Stimulated activated naive B cell treated with anti-CD40 and anti-IgM and Interleukin-4, amounts not matched to agents 10 μg/mL and 1 μg/mL and 100 μg/mL, for 72 hours (primary cell): Measurements from ENCODE around the gene COPS8.
A peak's percentile ranks its signal among the peaks of the same experiment; 100 is the strongest.

Experiments used
- ATAC-seq, 2 donors: fragments of 150-1000 bp; cut with Tn5 transposase; replicated peaks; 2 replicates each; pipeline ENCODE4 v1.10.0; 2021; ENCODE audit warnings: moderate library complexity in 1 of 2
- DNase-seq: peaks from one replicate; pipeline ENCODE4 v3.0.0; 2021
- H3K27ac Mint-ChIP-seq: one replicate; pipeline ENCODE4 v1.8.0; 2022; ENCODE audit warnings: mild to moderate bottlenecking, mixed read lengths
- H3K27me3 Mint-ChIP-seq, 2 donors: one replicate each; pipeline ENCODE4 v1.8.0; 2022; ENCODE audit warnings: mixed read lengths in 2 of 2
- H3K36me3 Mint-ChIP-seq, 2 donors: one replicate each; pipeline ENCODE4 v1.8.0; 2022; ENCODE audit warnings: mixed read lengths in 2 of 2, mild to moderate bottlenecking in 1 of 2
- H3K4me1 Mint-ChIP-seq, 2 donors: one replicate each; pipeline ENCODE4 v1.8.0; 2022; ENCODE audit warnings: mixed read lengths in 2 of 2, mild to moderate bottlenecking in 1 of 2
- H3K4me3 Mint-ChIP-seq, 2 donors: one replicate each; pipeline ENCODE4 v1.8.0; 2022; ENCODE audit warnings: mild to moderate bottlenecking in 2 of 2, mixed read lengths in 2 of 2, moderate library complexity in 1 of 2
- H3K9me3 Mint-ChIP-seq, 2 donors: one replicate each; pipeline ENCODE4 v1.8.0; 2022; ENCODE audit warnings: mixed read lengths in 2 of 2, mild to moderate bottlenecking in 1 of 2

The COPS8 gene

DNA sequence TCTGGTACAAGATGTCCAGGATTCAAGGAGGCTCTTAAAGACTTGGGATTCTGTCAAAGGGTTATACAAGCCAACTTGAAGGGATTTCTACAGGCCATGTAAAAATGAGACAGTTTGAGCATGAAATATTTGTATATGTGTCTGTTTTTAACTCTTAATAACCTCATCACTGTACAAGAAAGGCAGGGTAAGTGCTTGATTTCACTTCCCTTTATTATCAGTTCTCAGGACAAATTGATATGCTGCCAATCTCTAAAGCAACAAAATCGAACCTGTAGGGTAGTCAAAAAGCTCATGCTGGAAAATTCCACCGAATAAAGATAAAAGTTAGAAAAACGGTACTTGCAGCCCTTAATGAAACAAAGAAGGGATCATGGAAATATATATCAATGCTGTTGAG is 14.1 kb downstream of the COPS8 start:
- ATAC-seq (no peak), DNase-seq (no peak)
- Mint-ChIP-seq H3K4me3 (no peak overlapping the region), H3K4me1 (peaks cover 0 to 2% of the 10 kb centered on the region in 2 donors), H3K27ac (no peak overlapping the region), H3K9me3 (no peaks in the 10 kb centered on the region), H3K27me3 (no peaks in the 10 kb centered on the region), H3K36me3 (peaks cover 30 to 65% of the 10 kb centered on the region in 2 donors)

- Mint-ChIP-seq H3K27me3 (no peaks in the 10 kb centered on the region), H3K27ac (no peak overlapping the region), H3K9me3 (no peaks in the 10 kb centered on the region), H3K4me1 (peaks cover 0 to under 1% of the 10 kb centered on the region in 2 donors), H3K36me3 (peaks cover 39 to 67% of the 10 kb centered on the region in 2 donors), H3K4me3 (no peak overlapping the region)
- no peak for DNase-seq
- ATAC-seq = no peak
Observed at GRCh38 chr2:237101118-237101979, 15.7 kb downstream of the COPS8 start.

DNA sequence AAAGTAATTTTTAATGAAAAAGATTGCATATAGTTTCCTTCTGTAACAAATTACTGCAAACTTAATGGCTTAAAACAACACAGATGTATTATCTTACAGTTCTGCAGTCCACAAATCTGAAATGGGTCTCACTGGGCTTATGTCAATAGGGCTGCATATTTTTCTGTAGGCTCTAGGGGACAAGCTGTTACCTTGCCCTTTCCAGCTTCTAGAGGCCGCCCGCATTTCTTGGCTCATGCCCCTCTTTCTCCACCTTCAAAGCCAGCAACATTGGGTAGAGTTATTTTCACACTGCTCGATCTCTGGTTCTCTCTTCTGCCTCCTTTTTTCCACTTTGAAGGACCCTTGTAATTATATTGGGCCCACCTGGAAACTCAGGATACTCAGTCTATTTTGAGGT is 16.7 kb downstream of the COPS8 start:
- H3K27ac Mint-ChIP-seq = no peak overlapping the region

GRCh38 chr2:237109421-237109934 is 23.8 kb downstream of the COPS8 start:
- no peaks in the 10 kb centered on the region for H3K27me3 Mint-ChIP-seq
- no peak overlapping the region for H3K4me3 Mint-ChIP-seq
- H3K4me1 Mint-ChIP-seq = no peaks in the 10 kb centered on the region
- no peak overlapping the region for H3K27ac Mint-ChIP-seq
- DNase-seq = no peak
- no peak for ATAC-seq
- H3K9me3 Mint-ChIP-seq = peaks cover 17 to 22% of the 10 kb centered on the region in 2 donors
- peaks cover 38 to 50% of the 10 kb centered on the region in 2 donors for H3K36me3 Mint-ChIP-seq

More for the DNA sequence above, 16.7 kb downstream of the COPS8 start:
- ATAC-seq (no peak), DNase-seq (no peak)
- H3K27me3 Mint-ChIP-seq = no peaks in the 10 kb centered on the region
- no peaks in the 10 kb centered on the region for H3K4me1 Mint-ChIP-seq
- H3K36me3 Mint-ChIP-seq = peaks cover 38 to 68% of the 10 kb centered on the region in 2 donors
- no peaks in the 10 kb centered on the region for H3K9me3 Mint-ChIP-seq
- H3K4me3 Mint-ChIP-seq = no peak overlapping the region

DNA sequence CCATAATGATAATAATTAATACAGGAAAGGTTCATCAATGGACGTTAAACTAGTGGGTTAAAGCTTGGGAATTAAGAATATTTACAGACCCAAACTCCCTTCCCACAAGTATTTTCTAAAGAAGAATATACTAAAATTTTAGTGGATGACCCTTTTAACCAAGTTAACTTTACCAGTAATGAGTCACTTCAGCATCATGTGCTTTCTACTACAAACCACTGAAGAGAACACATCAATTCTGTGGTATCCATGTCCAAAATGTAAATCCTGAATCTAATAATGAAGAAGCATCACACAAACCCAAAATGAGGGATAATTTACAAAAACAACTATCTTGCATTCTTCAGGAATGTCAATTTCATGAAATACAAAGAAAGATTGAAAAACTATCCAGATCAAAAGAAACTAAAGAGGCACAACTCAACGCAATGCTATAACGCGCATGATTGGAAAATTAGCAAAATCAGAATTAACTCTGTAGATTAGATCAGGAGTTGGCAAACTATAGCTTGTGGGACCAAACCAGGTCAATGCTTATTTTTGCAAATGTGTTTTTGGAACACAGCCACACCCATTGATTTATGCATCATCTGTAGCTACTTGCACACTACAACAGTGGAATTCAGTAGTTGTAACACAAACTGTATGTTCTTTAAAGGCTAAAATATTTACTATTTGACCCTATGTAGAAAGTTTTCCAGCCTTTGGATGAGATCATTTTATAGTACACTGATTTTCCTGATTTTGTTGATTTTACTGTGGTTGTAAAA is 27.5 kb downstream of the COPS8 start:
- Mint-ChIP-seq H3K27ac (no peak overlapping the region), H3K36me3 (peaks cover 17 to 21% of the 10 kb centered on the region in 2 donors), H3K4me3 (no peak overlapping the region), H3K4me1 (peaks cover 4 to 7% of the 10 kb centered on the region in 2 donors), H3K9me3 (peaks cover 16 to 20% of the 10 kb centered on the region in 2 donors), H3K27me3 (no peaks in the 10 kb centered on the region)
- ATAC-seq = no peak
- no peak for DNase-seq

DNA sequence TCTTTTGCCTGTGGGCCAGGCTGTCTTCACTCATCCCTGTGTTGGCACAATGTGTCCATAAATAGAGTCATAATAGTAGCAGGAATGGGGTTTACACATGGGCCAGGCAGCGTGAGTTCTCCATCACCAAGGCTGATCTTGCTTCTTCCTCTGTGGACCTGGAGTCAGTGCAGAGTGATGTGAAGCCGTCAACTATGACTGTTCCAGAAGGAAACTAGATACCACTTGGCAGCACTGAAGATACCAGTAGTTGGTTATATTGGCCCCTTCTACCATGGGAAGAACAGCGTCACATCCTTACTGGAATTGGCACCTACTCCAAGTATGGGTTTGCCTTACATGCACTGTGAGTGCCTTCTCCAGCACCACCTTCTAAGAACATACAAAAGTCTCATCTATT is 30.2 kb downstream of the COPS8 start:
- no peak overlapping the region for H3K4me3 Mint-ChIP-seq
- no peak overlapping the region for H3K27ac Mint-ChIP-seq
- no peaks in the 10 kb centered on the region for H3K9me3 Mint-ChIP-seq
- H3K27me3 Mint-ChIP-seq = no peaks in the 10 kb centered on the region
- no peak for ATAC-seq
- no peaks in the 10 kb centered on the region for H3K36me3 Mint-ChIP-seq
- DNase-seq = no peak
- peaks cover 4 to 8% of the 10 kb centered on the region in 2 donors for H3K4me1 Mint-ChIP-seq

DNA sequence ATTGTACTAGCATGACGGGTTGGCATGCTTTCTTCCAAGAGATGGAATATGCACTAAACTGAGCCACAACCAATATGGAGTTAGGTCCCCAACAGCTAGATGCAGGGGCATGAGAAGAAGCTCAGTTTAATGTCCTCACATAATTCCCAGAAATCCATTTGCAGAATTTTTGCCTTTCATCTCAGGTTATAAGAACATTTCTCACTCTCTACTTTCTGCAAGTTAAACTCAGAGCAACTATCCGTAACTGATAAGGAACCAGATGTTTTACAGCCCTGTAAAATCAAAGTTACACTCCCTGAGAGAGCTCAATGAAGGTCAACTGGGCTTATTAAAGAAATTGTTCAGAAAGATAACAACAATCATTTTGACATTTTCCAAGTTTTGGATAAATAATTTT is 30.7 kb downstream of the COPS8 start:
- ATAC-seq (no peak), DNase-seq (no peak)
- Mint-ChIP-seq H3K4me1 (peaks cover 4 to 8% of the 10 kb centered on the region in 2 donors), H3K4me3 (no peak overlapping the region), H3K27me3 (no peaks in the 10 kb centered on the region), H3K36me3 (no peaks in the 10 kb centered on the region), H3K27ac (no peak overlapping the region), H3K9me3 (no peaks in the 10 kb centered on the region)

GRCh38 chr2:237118025-237118424 is 32.3 kb downstream of the COPS8 start:
- ATAC-seq = no peak
- no peaks in the 10 kb centered on the region for H3K36me3 Mint-ChIP-seq
- H3K27ac Mint-ChIP-seq = no peak overlapping the region
- no peaks in the 10 kb centered on the region for H3K9me3 Mint-ChIP-seq
- H3K4me3 Mint-ChIP-seq = no peak overlapping the region
- DNase-seq = no peak
- H3K4me1 Mint-ChIP-seq = peaks cover 4 to 8% of the 10 kb centered on the region in 2 donors
- no peaks in the 10 kb centered on the region for H3K27me3 Mint-ChIP-seq

- Mint-ChIP-seq H3K36me3 (no peaks in the 10 kb centered on the region), H3K27me3 (no peaks in the 10 kb centered on the region), H3K9me3 (no peaks in the 10 kb centered on the region), H3K4me1 (peaks cover 4 to 8% of the 10 kb centered on the region in 2 donors), H3K4me3 (no peak overlapping the region), H3K27ac (no peak overlapping the region)
- DNase-seq (no peak), ATAC-seq (no peak)
Observed at GRCh38 chr2:237118561-237119155, 33.0 kb downstream of the COPS8 start.

GRCh38 chr2:237120916-237121315 is 35.2 kb downstream of the COPS8 start:
- H3K27ac Mint-ChIP-seq = no peak overlapping the region
- no peaks in the 10 kb centered on the region for H3K27me3 Mint-ChIP-seq
- no peak overlapping the region for H3K4me3 Mint-ChIP-seq
- H3K4me1 Mint-ChIP-seq = peaks cover 4 to 8% of the 10 kb centered on the region in 2 donors
- no peaks in the 10 kb centered on the region for H3K9me3 Mint-ChIP-seq
- no peaks in the 10 kb centered on the region for H3K36me3 Mint-ChIP-seq
- ATAC-seq (no peak), DNase-seq (no peak)

DNA sequence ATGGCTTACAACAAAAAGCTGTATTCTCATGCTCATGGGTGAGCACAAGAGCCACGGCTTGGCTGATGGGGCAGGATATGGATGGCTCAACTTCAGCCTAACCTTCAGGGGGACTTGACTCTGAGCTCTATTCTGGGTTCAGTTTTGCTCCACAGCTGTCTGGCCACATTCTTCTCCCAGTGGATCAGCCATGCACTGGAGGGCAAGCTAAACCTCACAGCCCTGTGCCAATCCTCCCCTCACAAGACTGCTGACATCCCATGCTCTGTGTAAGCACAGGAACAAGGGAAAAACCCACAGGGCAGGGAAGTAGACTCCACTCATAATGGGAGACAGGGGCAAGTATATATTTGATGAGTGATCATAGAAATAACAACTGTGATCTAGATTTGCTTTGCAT is 35.6 kb downstream of the COPS8 start:
- Mint-ChIP-seq H3K36me3 (no peaks in the 10 kb centered on the region), H3K4me3 (no peak overlapping the region), H3K9me3 (no peaks in the 10 kb centered on the region), H3K27me3 (no peaks in the 10 kb centered on the region), H3K27ac (no peak overlapping the region), H3K4me1 (peaks cover 4 to 8% of the 10 kb centered on the region in 2 donors)
- no peak for DNase-seq
- ATAC-seq = no peak

DNA sequence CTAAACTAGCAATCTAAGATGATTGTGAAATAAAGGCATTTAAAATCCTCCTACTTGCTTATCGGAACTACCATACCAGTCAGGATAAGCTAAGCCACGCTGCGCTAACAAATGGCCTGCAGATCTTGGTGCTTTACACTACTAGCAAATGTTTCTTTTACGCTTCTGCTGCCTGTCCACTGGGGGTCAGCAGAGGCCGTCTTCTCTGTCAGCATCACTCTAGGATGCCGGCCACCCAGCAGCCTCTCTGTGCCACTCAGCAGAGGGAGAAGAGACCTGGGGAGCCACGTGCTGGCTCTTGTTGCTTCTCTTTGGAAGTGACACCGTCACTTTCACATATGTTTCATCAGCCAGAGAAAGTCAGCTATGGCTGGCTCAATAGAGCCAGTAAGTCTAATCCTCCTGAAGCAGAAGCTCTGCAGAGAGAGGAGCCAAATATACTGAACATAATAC is 36.6 kb downstream of the COPS8 start:
- Mint-ChIP-seq H3K4me3 (no peak overlapping the region), H3K27me3 (no peaks in the 10 kb centered on the region), H3K36me3 (no peaks in the 10 kb centered on the region), H3K9me3 (no peaks in the 10 kb centered on the region), H3K4me1 (peaks cover 4 to 8% of the 10 kb centered on the region in 2 donors), H3K27ac (no peak overlapping the region)
- DNase-seq (peak; percentile 15), ATAC-seq (peak; percentile 83 to 89)

DNA sequence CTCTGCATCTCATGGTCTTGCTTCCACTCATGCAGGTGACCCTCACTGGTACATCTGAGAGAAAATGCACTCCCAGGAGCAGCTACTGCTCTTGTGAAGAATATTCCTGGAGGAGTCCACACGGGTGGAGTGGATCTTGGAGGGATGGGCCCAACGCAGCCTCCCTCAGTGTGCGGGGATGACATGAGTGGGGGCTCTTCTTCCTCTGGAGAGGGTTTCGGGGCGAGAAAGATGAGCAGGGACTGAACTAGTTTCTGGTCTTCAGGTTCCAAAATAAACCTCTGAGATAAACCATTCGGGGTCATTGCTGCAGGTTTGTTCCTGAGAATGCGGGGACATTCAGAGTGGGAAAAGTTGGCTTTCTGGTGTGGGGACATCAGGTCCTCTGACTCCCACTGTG is 39.1 kb downstream of the COPS8 start:
- H3K9me3 Mint-ChIP-seq = no peaks in the 10 kb centered on the region
- ATAC-seq (no peak), DNase-seq (no peak)
- H3K36me3 Mint-ChIP-seq = no peaks in the 10 kb centered on the region
- H3K27me3 Mint-ChIP-seq = no peaks in the 10 kb centered on the region
- H3K4me3 Mint-ChIP-seq = no peak overlapping the region
- H3K27ac Mint-ChIP-seq = no peak overlapping the region
- no peaks in the 10 kb centered on the region for H3K4me1 Mint-ChIP-seq

GRCh38 chr2:237125967-237126366 is 40.3 kb downstream of the COPS8 start:
- Mint-ChIP-seq H3K27me3 (no peaks in the 10 kb centered on the region), H3K4me3 (no peak overlapping the region), H3K36me3 (no peaks in the 10 kb centered on the region), H3K9me3 (no peaks in the 10 kb centered on the region), H3K4me1 (no peaks in the 10 kb centered on the region), H3K27ac (no peak overlapping the region)
- no peak for ATAC-seq
- DNase-seq = no peak
